ENCODE measurements around the gene DHRSX. TPM values are rescaled to one million over a fixed set of nuclear protein-coding genes. Genes with fewer than 3 reads are reported as not detected.

Gene DHRSX
- total and polyA plus RNA-seq, 2 of the 13 experiments (the other 11 are each of a cell fraction or from before 2014, with no cell fraction given) = 15.5 to 24.3 TPM

- TF ChIP-seq ZNF407 (CRISPR knock-in tag; IDR thresholded peaks at IDR 0.05; ENCODE audit: not compliant biosample characterization) (no peak), PAF1 (CRISPR knock-in tag; IDR thresholded peaks at IDR 0.05) (no peak), ARNTL (CRISPR knock-in tag; IDR thresholded peaks at IDR 0.05) (no peak), CREM (IDR thresholded peaks at IDR 0.05) (no peak), CREM (CRISPR knock-in tag; IDR thresholded peaks at IDR 0.05) (no peak), HOXA3 (CRISPR knock-in tag; IDR thresholded peaks at IDR 0.05) (no peak), HIVEP1 (CRISPR knock-in tag; IDR thresholded peaks at IDR 0.05) (no peak), ZNF788 (CRISPR knock-in tag; IDR thresholded peaks at IDR 0.05; ENCODE audit: borderline replicate concordance) (no peak), NFYB (CRISPR knock-in tag; IDR thresholded peaks at IDR 0.05) (no peak), ZNF232 (CRISPR knock-in tag; IDR thresholded peaks at IDR 0.05; ENCODE audit: borderline replicate concordance) (no peak), KDM6A (CRISPR knock-in tag; IDR thresholded peaks at IDR 0.05; ENCODE audit: low read depth) (no peak), ZNF737 (CRISPR knock-in tag; IDR thresholded peaks at IDR 0.05; ENCODE audit: borderline replicate concordance) (no peak), ZFX (CRISPR knock-in tag; IDR thresholded peaks at IDR 0.05; ENCODE audit: low read depth) (no peak), SP140L (CRISPR knock-in tag; IDR thresholded peaks at IDR 0.05; ENCODE audit: borderline replicate concordance) (no peak), ETV6 (CRISPR knock-in tag; conservative IDR thresholded peaks at IDR 0.05) (no peak), KLF11 (CRISPR knock-in tag; IDR thresholded peaks at IDR 0.05) (no peak), AHR (CRISPR knock-in tag; IDR thresholded peaks at IDR 0.05) (no peak)
- TF ChIP-seq, protein P1, sequence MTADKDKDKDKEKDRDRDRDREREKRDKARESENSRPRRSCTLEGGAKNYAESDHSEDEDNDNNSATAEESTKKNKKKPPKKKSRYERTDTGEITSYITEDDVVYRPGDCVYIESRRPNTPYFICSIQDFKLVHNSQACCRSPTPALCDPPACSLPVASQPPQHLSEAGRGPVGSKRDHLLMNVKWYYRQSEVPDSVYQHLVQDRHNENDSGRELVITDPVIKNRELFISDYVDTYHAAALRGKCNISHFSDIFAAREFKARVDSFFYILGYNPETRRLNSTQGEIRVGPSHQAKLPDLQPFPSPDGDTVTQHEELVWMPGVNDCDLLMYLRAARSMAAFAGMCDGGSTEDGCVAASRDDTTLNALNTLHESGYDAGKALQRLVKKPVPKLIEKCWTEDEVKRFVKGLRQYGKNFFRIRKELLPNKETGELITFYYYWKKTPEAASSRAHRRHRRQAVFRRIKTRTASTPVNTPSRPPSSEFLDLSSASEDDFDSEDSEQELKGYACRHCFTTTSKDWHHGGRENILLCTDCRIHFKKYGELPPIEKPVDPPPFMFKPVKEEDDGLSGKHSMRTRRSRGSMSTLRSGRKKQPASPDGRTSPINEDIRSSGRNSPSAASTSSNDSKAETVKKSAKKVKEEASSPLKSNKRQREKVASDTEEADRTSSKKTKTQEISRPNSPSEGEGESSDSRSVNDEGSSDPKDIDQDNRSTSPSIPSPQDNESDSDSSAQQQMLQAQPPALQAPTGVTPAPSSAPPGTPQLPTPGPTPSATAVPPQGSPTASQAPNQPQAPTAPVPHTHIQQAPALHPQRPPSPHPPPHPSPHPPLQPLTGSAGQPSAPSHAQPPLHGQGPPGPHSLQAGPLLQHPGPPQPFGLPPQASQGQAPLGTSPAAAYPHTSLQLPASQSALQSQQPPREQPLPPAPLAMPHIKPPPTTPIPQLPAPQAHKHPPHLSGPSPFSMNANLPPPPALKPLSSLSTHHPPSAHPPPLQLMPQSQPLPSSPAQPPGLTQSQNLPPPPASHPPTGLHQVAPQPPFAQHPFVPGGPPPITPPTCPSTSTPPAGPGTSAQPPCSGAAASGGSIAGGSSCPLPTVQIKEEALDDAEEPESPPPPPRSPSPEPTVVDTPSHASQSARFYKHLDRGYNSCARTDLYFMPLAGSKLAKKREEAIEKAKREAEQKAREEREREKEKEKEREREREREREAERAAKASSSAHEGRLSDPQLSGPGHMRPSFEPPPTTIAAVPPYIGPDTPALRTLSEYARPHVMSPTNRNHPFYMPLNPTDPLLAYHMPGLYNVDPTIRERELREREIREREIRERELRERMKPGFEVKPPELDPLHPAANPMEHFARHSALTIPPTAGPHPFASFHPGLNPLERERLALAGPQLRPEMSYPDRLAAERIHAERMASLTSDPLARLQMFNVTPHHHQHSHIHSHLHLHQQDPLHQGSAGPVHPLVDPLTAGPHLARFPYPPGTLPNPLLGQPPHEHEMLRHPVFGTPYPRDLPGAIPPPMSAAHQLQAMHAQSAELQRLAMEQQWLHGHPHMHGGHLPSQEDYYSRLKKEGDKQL (CRISPR knock-in tag; IDR thresholded peaks at IDR 0.05; ENCODE audit: low read depth) = no peak
These were observed 48.1 kb upstream of the DHRSX start (continued) for GRCh38 chrX:2548711-2549423.

Measured in HepG2 (cell line).